ENCODE data around the gene FAM163A.

GRCh38 chr1:179840107-179840506, 97.0 kb downstream of the FAM163A start:
- TF ChIP-seq CTCF (IDR thresholded peaks at IDR 0.05) (no peak), POLR2A (IDR thresholded peaks at IDR 0.05) (no peak)
